Osteocyte (in vitro differentiated cells): ENCODE measurements around the gene EFCAB6. TPM values are rescaled to one million over a fixed set of nuclear protein-coding genes. Genes with fewer than 3 reads are reported as not detected.

ENCODE experiments used
- DNase-seq: peaks from one replicate; pipeline ENCODE4 v3.0.0; 2021; ENCODE audit warnings: mixed read lengths; ENCODE audit not compliant: unreplicated experiment; ENCODE audit errors: extremely low spot score
- H3K27ac Mint-ChIP-seq: one replicate; pipeline ENCODE4 v1.8.0; 2021; ENCODE audit warnings: mild to moderate bottlenecking, mixed read lengths; ENCODE audit not compliant: unreplicated experiment
- H3K27me3 Mint-ChIP-seq: one replicate; pipeline ENCODE4 v1.8.0; 2021; ENCODE audit warnings: mixed read lengths; ENCODE audit not compliant: unreplicated experiment
- H3K36me3 Mint-ChIP-seq: one replicate; pipeline ENCODE4 v1.8.0; 2021; ENCODE audit warnings: mixed read lengths; ENCODE audit not compliant: unreplicated experiment
- H3K4me1 Mint-ChIP-seq: one replicate; pipeline ENCODE4 v1.8.0; 2021; ENCODE audit warnings: mixed read lengths; ENCODE audit not compliant: unreplicated experiment
- H3K4me3 Mint-ChIP-seq: one replicate; pipeline ENCODE4 v1.8.0; 2021; ENCODE audit warnings: mild to moderate bottlenecking, moderate library complexity, mixed read lengths; ENCODE audit not compliant: unreplicated experiment
- H3K9me3 Mint-ChIP-seq: one replicate; pipeline ENCODE4 v1.8.0; 2021; ENCODE audit warnings: mixed read lengths; ENCODE audit not compliant: unreplicated experiment
- CTCF ChIP-seq: fragments of 200-600 bp; sonication (generic); IDR thresholded peaks from 2 replicates; pipeline ENCODE4 v1.5.0; 2021; ENCODE audit warnings: antibody characterized with exemption, mild to moderate bottlenecking, moderate library complexity
- total RNA-seq: library from RNA; stranded (reverse); gene quantifications from 2 replicates; pipeline ENCODE4 v1.2.1, GENCODE V29; 2021

The EFCAB6 gene
- total RNA-seq, 1 donor from 2014 or later, result 1.4 TPM

GRCh38 chr22:43554259-43554636 is 257.9 kb downstream of the EFCAB6 start:
- H3K36me3 Mint-ChIP-seq, result no peaks in the 10 kb centered on the region
- H3K27ac Mint-ChIP-seq, result no peak overlapping the region
- no peaks in the 10 kb centered on the region for H3K4me1 Mint-ChIP-seq
- H3K9me3 Mint-ChIP-seq, result no peaks in the 10 kb centered on the region
- H3K4me3 Mint-ChIP-seq, result no peak overlapping the region
- no peak for TF ChIP-seq CTCF
- H3K27me3 Mint-ChIP-seq, result peaks cover 3% of the 10 kb centered on the region
- peak; percentile 21 for DNase-seq

GRCh38 chr22:43553451-43554258 is 258.4 kb downstream of the EFCAB6 start:
- no peaks in the 10 kb centered on the region for H3K4me1 Mint-ChIP-seq
- no peak for TF ChIP-seq CTCF

GRCh38 chr22:43550672-43551071 is 261.4 kb downstream of the EFCAB6 start:
- Mint-ChIP-seq H3K27me3 (peaks cover 3% of the 10 kb centered on the region), H3K27ac (no peak overlapping the region), H3K9me3 (no peaks in the 10 kb centered on the region), H3K4me3 (no peak overlapping the region), H3K4me1 (no peaks in the 10 kb centered on the region), H3K36me3 (no peaks in the 10 kb centered on the region)
- no peak for TF ChIP-seq CTCF
- DNase-seq, result peak; percentile 30

More at GRCh38 chr22:43553451-43554258, 258.4 kb downstream of the EFCAB6 start:
- H3K36me3 Mint-ChIP-seq, result no peaks in the 10 kb centered on the region
- peaks cover 3% of the 10 kb centered on the region for H3K27me3 Mint-ChIP-seq
- H3K4me3 Mint-ChIP-seq, result no peak overlapping the region
- H3K9me3 Mint-ChIP-seq, result no peaks in the 10 kb centered on the region
- peak; percentile 66 for DNase-seq
- no peak overlapping the region for H3K27ac Mint-ChIP-seq

GRCh38 chr22:43550024-43550620 is 262.0 kb downstream of the EFCAB6 start:
- TF ChIP-seq CTCF, result no peak
- H3K27ac Mint-ChIP-seq, result no peak overlapping the region
- H3K27me3 Mint-ChIP-seq, result peaks cover 3% of the 10 kb centered on the region
- no peak overlapping the region for H3K4me3 Mint-ChIP-seq
- no peaks in the 10 kb centered on the region for H3K4me1 Mint-ChIP-seq
- DNase-seq, result peak; percentile 56
- no peaks in the 10 kb centered on the region for H3K9me3 Mint-ChIP-seq
- no peaks in the 10 kb centered on the region for H3K36me3 Mint-ChIP-seq

GRCh38 chr22:43546186-43546585 is 265.9 kb downstream of the EFCAB6 start:
- no peak for TF ChIP-seq CTCF
- Mint-ChIP-seq H3K27ac (no peak overlapping the region), H3K36me3 (no peaks in the 10 kb centered on the region), H3K4me3 (no peak overlapping the region), H3K9me3 (no peaks in the 10 kb centered on the region), H3K4me1 (no peaks in the 10 kb centered on the region), H3K27me3 (peaks cover 3% of the 10 kb centered on the region)
- DNase-seq, result peak; percentile 8
